GM21515 (cell line): Measurements from ENCODE around the gene OSR1.
"Not testable (repeated sequence)": the region's sequence is repeated elsewhere in the genome, so short reads cannot be mapped to it uniquely, and the experiment has no call there.

Experiments
- ATAC-seq: cut with Tn5 transposase; IDR thresholded peaks from one replicate; pipeline ENCODE4 v1.9.1; 2021; ENCODE audit not compliant: unreplicated experiment

The OSR1 gene

GRCh38 chr2:19358242-19359020, at the start of gene OSR1:
Gene OSR1, minus strand, starts transcription at chr2:19358623. Its CDS starts 4,818 bp downstream, at chr2:19353805.
- no peak for ATAC-seq

- ATAC-seq, result no peak
Observed at GRCh38 chr2:19403785-19404184, 45.4 kb upstream of the OSR1 start.

GRCh38 chr2:19392191-19392590, 33.8 kb upstream of the OSR1 start:
- no peak for ATAC-seq

- ATAC-seq, result not testable (repeated sequence)
Observed at GRCh38 chr2:19389469-19389868, 31.0 kb upstream of the OSR1 start.

GRCh38 chr2:19380532-19380931, 22.1 kb upstream of the OSR1 start:
- no peak for ATAC-seq

GRCh38 chr2:19378939-19379338, 20.5 kb upstream of the OSR1 start:
- ATAC-seq, result no peak

- ATAC-seq, result no peak
Observed at GRCh38 chr2:19377717-19378116, 19.3 kb upstream of the OSR1 start.

GRCh38 chr2:19373352-19373751, 14.9 kb upstream of the OSR1 start:
- ATAC-seq, result no peak

- ATAC-seq, result no peak
Observed at GRCh38 chr2:19371996-19372582, 13.7 kb upstream of the OSR1 start.

GRCh38 chr2:19369341-19369955, 11.0 kb upstream of the OSR1 start:
- ATAC-seq, result no peak

- ATAC-seq, result no peak
Observed at GRCh38 chr2:19368760-19369159, 10.3 kb upstream of the OSR1 start.

GRCh38 chr2:19367326-19367725, 8.9 kb upstream of the OSR1 start:
- ATAC-seq, result no peak

- ATAC-seq, result no peak
Observed at GRCh38 chr2:19365126-19365525, 6.7 kb upstream of the OSR1 start.

GRCh38 chr2:19364014-19364413, 5.6 kb upstream of the OSR1 start:
- no peak for ATAC-seq

- no peak for ATAC-seq
Observed at GRCh38 chr2:19363474-19363778, 5.0 kb upstream of the OSR1 start.

- ATAC-seq, result peak; percentile 47
Observed at GRCh38 chr2:19362755-19363473, 4.5 kb upstream of the OSR1 start.

- no peak for ATAC-seq
Observed at GRCh38 chr2:19362094-19362754, 3.8 kb upstream of the OSR1 start.

GRCh38 chr2:19361325-19361990, 3.0 kb upstream of the OSR1 start:
- ATAC-seq, result no peak

GRCh38 chr2:19360966-19361321, 2.5 kb upstream of the OSR1 start:
- ATAC-seq, result no peak

GRCh38 chr2:19360266-19360965, 2.0 kb upstream of the OSR1 start:
- ATAC-seq, result no peak
